ENCODE data around the gene DTX3.
A peak's percentile ranks its signal among the peaks of the same experiment; 100 is the strongest.

The DTX3 gene

DNA sequence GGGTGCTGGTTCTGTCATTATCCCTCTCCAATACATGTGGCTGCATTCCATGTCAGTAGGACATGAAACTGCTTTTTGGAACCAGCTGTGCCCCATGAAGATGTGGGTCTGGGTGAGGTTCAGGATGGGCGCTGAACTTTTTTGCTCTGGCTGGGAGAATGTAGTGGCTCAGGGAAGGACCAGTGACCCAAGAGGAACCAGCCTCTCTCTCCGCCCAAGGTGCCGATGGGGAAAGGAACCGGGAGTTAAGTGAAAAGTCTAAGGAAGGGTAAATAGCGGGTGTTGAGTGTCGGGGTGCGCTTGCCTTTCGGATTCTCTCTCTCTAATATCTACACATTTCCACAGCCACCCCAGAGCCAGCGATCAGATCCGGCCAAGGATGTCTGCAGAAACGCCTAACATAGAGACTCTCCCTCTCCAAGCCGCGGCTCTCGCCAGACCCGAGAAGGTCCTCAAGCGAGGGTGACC lies 14.4 kb downstream of the DTX3 start:
- POLR2A ChIA-PET: interaction anchor here (2.2 kb wide), 1 partner anchor 8 kb away, joined by 7 read pairs; the partner anchor contains the start of gene ARHGEF25

DNA sequence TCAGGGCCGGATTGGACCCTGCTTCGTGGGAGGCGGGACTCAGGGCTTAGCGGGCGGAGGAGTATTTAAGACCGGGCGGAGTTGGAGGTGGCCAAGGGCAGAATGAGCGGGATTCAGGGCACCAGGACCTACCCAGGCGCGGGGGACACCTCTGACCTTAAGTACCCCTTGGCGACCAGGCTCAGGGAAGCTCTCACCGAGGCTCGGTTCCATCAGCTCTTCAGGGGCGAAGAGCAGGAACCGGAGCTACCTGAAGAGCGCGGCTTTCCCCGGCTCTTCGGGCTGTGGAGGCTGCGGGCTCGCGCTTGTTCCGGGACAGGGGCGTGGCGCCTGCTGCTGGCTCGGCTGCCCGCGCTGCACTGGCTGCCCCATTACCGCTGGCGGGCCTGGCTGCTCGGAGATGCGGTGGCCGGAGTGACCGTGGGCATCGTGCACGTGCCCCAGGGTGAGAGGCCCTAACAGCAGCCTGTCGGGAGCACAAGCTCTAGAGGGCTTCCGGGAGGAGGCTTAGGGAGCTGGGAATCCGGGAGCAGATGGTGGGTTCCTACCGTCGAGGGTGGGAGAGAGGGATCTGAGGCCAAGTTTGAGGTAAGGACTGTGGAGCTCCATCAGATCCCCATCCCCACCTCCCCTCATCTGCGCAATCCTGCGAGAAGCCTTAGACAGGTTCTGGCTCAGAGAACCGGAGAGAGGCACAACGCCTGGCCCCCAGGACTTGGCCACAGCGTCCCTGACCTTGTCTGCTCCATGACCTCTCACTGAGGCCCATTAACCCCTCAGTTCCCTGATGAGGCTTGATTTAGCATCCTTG lies 15.0 kb downstream of the DTX3 start:
- POLR2A ChIA-PET: interaction anchor here (2.2 kb wide), 1 partner anchor 8 kb away, joined by 7 read pairs; the partner anchor contains the start of gene ARHGEF25
- CTCF ChIA-PET: interaction anchor here (2.6 kb wide), 1 partner anchor 36 kb away, joined by 22 read pairs; no protein-coding TSS in a partner anchor
- TF ChIP-seq FOXK2 (IDR thresholded peaks at IDR 0.05): no peak
- TF ChIP-seq ELF4 (IDR thresholded peaks at IDR 0.05): no peak
- TF ChIP-seq NFRKB (IDR thresholded peaks at IDR 0.05): no peak
- TF ChIP-seq TARDBP (IDR thresholded peaks at IDR 0.05): no peak
- no peak for TF ChIP-seq BHLHE40 (IDR thresholded peaks at IDR 0.05; ENCODE audit: borderline replicate concordance)
- TF ChIP-seq SP1 (IDR thresholded peaks at IDR 0.05): no peak
- TF ChIP-seq, protein P1, sequence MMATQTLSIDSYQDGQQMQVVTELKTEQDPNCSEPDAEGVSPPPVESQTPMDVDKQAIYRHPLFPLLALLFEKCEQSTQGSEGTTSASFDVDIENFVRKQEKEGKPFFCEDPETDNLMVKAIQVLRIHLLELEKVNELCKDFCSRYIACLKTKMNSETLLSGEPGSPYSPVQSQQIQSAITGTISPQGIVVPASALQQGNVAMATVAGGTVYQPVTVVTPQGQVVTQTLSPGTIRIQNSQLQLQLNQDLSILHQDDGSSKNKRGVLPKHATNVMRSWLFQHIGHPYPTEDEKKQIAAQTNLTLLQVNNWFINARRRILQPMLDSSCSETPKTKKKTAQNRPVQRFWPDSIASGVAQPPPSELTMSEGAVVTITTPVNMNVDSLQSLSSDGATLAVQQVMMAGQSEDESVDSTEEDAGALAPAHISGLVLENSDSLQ (IDR thresholded peaks at IDR 0.05): no peak
- no peak for TF ChIP-seq ARNT (IDR thresholded peaks at IDR 0.05)
- TF ChIP-seq CTBP1 (IDR thresholded peaks at IDR 0.05; ENCODE audit: borderline replicate concordance): no peak
- no peak for TF ChIP-seq FOXM1 (IDR thresholded peaks at IDR 0.05; ENCODE audit: borderline replicate concordance)
- TF ChIP-seq FOXA1 (IDR thresholded peaks at IDR 0.05): no peak
- TF ChIP-seq L3MBTL2 (conservative IDR thresholded peaks at IDR 0.05): no peak
- no peak for TF ChIP-seq SUZ12 (IDR thresholded peaks at IDR 0.05)
- no peak for DNase-seq (ENCODE audit: extremely low spot score)

More for the DNA sequence above, 14.4 kb downstream of the DTX3 start:
- CTCF ChIA-PET: interaction anchor here (2.6 kb wide), 1 partner anchor 35 kb away, joined by 22 read pairs; no protein-coding TSS in a partner anchor
- TF ChIP-seq L3MBTL2 (conservative IDR thresholded peaks at IDR 0.05) (no peak), ARNT (IDR thresholded peaks at IDR 0.05) (no peak)
- no peak for DNase-seq (ENCODE audit: extremely low spot score)

DNA sequence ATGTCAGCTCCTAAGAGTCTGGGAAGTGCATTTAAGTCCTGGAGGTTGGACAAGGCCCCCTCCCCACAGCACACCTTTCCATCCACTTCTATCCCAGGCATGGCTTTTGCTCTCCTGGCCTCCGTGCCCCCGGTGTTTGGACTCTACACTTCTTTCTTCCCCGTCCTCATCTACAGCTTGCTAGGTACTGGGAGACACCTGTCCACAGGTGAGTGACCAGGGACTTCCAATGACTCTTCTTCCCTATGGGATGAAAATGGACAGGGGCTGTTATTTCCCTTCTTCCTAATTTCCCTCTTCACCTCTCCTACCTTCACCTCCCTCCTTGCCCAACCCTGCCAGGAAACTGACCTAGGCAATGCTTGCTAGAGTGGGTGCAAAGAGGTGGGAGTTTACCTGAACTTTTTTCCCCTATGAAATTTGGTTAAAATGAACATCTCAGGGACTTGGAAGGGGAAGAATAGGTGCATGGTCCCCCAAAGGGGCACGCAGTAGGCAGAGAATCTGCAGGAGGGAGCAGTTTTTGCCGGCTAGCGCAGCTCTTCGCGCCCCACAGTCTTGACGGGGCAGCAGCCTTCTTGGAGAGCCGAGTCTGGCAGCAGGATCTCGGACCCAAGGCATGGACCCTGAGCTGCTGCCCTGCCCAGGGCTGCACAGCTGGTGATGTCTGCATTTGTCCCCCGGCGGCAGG lies 15.8 kb downstream of the DTX3 start:
- DNase-seq (ENCODE audit: extremely low spot score): no peak
- TF ChIP-seq FOXA1 (IDR thresholded peaks at IDR 0.05) (no peak), ARNT (IDR thresholded peaks at IDR 0.05) (no peak)
- ChIA-PET POLR2A (interaction anchor here (2.2 kb wide), 1 partner anchor 9 kb away, joined by 7 read pairs; the partner anchor contains the start of gene ARHGEF25), CTCF (interaction anchor here (1.1 to 2.6 kb wide), 2 partner anchors 9 to 37 kb away, joined by 3 to 22 read pairs; partner anchors contain the start of gene ARHGEF25)

DNA sequence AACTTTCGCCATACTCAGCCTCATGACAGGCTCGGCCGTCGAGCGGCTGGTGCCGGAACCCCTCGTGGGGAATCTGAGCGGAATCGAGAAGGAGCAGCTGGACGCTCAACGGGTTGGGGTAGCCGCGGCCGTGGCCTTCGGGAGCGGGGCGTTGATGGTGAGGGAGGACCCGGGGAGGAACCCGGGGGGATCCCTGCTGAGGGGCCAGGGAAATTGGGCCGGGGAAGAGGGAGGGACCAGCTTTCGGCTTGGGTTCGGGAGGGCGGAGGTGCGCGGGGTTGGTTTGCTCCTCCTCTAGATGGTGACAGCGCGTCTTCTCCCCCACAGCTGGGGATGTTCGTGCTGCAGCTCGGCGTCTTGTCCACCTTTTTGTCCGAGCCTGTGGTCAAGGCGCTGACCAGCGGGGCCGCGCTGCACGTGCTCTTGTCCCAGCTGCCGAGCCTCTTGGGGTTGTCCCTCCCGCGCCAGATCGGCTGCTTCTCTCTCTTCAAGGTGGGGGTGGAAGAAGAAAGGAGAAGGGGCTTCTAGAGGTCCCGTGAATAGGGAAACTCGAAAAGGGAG lies 16.4 kb downstream of the DTX3 start:
- POLR2A ChIA-PET: interaction anchor here (2.2 kb wide), 1 partner anchor 10 kb away, joined by 7 read pairs; the partner anchor contains the start of gene ARHGEF25

DNA sequence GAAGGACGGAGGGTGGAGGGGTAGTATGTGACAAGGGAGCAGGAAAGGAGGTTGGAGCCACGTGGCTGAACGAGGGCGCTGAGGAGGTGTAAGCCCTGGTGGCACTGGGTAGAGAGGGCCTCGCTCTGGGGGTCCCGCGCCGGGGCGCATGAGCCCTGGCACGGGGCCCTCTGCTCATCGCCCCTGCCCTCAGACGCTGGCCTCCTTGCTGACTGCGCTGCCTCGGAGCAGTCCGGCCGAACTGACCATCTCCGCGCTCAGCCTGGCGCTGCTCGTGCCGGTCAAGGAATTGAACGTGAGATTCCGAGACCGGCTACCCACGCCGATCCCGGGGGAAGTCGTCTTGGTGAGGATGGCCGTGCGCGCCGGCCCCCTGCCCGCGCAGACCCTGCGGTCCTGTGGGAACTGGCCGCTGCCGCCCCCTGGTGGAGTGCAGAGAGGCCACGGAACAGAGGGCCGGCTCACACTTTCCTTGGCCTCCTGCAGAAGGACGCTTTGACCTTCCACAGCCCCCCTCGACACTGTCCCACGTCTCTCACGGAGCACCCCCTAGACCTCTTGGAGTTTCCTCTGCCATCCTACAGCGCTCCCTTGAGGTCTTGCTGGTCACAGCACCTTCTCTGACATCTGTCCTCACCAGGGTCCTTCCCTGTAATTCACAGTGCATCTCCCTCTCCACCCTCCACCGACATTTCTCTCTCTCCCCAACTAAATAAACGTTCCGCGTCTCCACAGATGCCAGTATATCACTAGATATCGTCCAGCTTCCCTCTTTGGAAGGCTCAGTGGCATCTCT lies 17.1 kb downstream of the DTX3 start:
- ChIA-PET CTCF (interaction anchor here (0.6 to 2.6 kb wide), 7 partner anchors 9 to 38 kb away, joined by 3 to 22 read pairs (median 4); partner anchors contain the start of gene ARHGEF25), POLR2A (no interaction called here)
- TF ChIP-seq ELF4 (IDR thresholded peaks at IDR 0.05) (no peak), SP1 (IDR thresholded peaks at IDR 0.05) (no peak), SUZ12 (IDR thresholded peaks at IDR 0.05) (no peak)
- TF ChIP-seq, protein P1 (IDR thresholded peaks at IDR 0.05): no peak
- DNase-seq (ENCODE audit: extremely low spot score): peak; percentile 85

More for the DNA sequence above, 16.4 kb downstream of the DTX3 start:
- TF ChIP-seq L3MBTL2 (conservative IDR thresholded peaks at IDR 0.05): no peak
- TF ChIP-seq NFRKB (IDR thresholded peaks at IDR 0.05): no peak
- no peak for TF ChIP-seq SP1 (IDR thresholded peaks at IDR 0.05)
- TF ChIP-seq ELF4 (IDR thresholded peaks at IDR 0.05): no peak
- CTCF ChIA-PET: interaction anchor here (1.1 to 2.6 kb wide), 2 partner anchors 9 to 37 kb away, joined by 3 to 22 read pairs; partner anchors contain the start of gene ARHGEF25
- DNase-seq (ENCODE audit: extremely low spot score): no peak

DNA sequence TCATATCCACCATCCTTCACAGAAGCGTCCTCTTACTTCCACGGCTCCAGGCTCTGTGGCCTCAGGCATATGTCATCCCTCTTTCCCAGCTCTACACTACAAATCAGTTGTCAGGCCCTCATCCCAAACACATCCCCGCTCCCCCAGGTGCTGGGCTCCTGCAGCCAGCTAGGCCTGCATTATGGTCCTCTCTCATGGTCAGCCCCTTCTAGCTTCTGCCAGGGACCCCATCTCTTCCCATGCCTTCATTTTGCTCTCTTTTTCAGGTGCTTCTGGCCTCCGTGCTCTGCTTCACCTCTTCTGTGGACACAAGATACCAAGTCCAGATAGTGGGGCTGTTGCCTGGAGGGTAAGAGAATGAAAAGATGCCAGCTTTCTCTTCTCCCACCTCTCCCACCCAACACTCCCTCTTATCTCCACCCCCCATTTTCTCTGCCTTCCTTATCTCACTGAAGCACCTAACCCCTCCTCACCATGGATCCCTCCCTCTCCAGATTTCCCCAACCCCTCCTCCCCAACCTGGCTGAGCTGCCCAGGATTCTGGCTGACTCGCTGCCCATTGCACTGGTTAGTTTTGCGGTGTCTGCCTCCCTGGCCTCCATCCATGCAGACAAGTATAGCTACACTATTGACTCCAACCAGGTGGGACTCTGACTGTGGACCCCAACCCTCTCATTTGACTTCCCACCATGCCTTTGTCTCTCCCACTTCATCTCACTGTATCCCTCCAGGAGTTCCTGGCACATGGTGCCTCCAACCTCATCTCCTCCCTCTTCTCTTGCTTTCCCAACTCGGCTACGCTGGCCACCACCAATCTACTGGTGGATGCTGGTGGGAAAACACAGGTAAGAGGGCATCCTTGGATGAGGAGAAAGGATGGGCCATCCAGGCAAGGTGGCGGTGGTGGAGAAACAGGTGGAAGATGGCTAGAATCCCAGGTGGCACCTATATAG lies 17.9 kb downstream of the DTX3 start:
- no peak for DNase-seq (ENCODE audit: extremely low spot score)
- TF ChIP-seq CTBP1 (IDR thresholded peaks at IDR 0.05; ENCODE audit: borderline replicate concordance) (no peak), FOXM1 (IDR thresholded peaks at IDR 0.05; ENCODE audit: borderline replicate concordance) (no peak), SUZ12 (IDR thresholded peaks at IDR 0.05) (no peak), NFRKB (IDR thresholded peaks at IDR 0.05) (no peak)
- CTCF ChIA-PET: interaction anchor here (0.6 to 1.5 kb wide), 6 partner anchors 9 to 39 kb away, joined by 3 to 9 read pairs (median 4); no protein-coding TSS in a partner anchor
- POLR2A ChIA-PET: interaction anchor here (1.1 kb wide), 1 partner anchor 19 kb away, joined by 3 read pairs; no protein-coding TSS in a partner anchor
